ENCODE results near the gene S100A16.
"Not testable (repeated sequence)": the region's sequence is repeated elsewhere in the genome, so short reads cannot be mapped to it uniquely, and the experiment has no call there.

The S100A16 gene

GRCh38 chr1:153615406-153615805, 2.5 kb upstream of the S100A16 start:
- DNase-seq (ENCODE audit: low read depth): no peak

GRCh38 chr1:153614906-153615305, 2.0 kb upstream of the S100A16 start:
- DNase-seq (ENCODE audit: low read depth): no peak

- no peak for DNase-seq (ENCODE audit: low read depth)
Observed at GRCh38 chr1:153614189-153614900, 1.4 kb upstream of the S100A16 start.

GRCh38 chr1:153613406-153613805, 469 bp upstream of the S100A16 start:
- DNase-seq (ENCODE audit: low read depth): no peak

- DNase-seq (ENCODE audit: low read depth): no peak
Observed at GRCh38 chr1:153612111-153612754, 704 bp downstream of the S100A16 start.

- no peak for DNase-seq (ENCODE audit: low read depth)
Observed at GRCh38 chr1:153611356-153611755, 1.6 kb downstream of the S100A16 start.

GRCh38 chr1:153610811-153611301, 2.1 kb downstream of the S100A16 start:
- no peak for DNase-seq (ENCODE audit: low read depth)

GRCh38 chr1:153610334-153610733, 2.6 kb downstream of the S100A16 start:
- DNase-seq (ENCODE audit: low read depth): no peak

GRCh38 chr1:153609585-153609907, 3.4 kb downstream of the S100A16 start:
- no peak for DNase-seq (ENCODE audit: low read depth)

- no peak for DNase-seq (ENCODE audit: low read depth)
Observed at GRCh38 chr1:153608742-153609584, 4.0 kb downstream of the S100A16 start.

GRCh38 chr1:153608089-153608682, 4.8 kb downstream of the S100A16 start:
- no peak for DNase-seq (ENCODE audit: low read depth)

- DNase-seq (ENCODE audit: low read depth): no peak
Observed at GRCh38 chr1:153607381-153607780, 5.6 kb downstream of the S100A16 start.

- no peak for DNase-seq (ENCODE audit: low read depth)
Observed at GRCh38 chr1:153606194-153606593, 6.7 kb downstream of the S100A16 start.

- DNase-seq (ENCODE audit: low read depth): no peak
Observed at GRCh38 chr1:153602749-153603148, 10.2 kb downstream of the S100A16 start.

- no peak for DNase-seq (ENCODE audit: low read depth)
Observed at GRCh38 chr1:153599847-153600246, 13.1 kb downstream of the S100A16 start.

GRCh38 chr1:153598309-153599172, 14.4 kb downstream of the S100A16 start:
- no peak for DNase-seq (ENCODE audit: low read depth)

GRCh38 chr1:153597206-153597605, 15.7 kb downstream of the S100A16 start:
- no peak for DNase-seq (ENCODE audit: low read depth)

GRCh38 chr1:153592748-153593147, 20.2 kb downstream of the S100A16 start:
- DNase-seq (ENCODE audit: low read depth): no peak

GRCh38 chr1:153588482-153588881, 24.5 kb downstream of the S100A16 start:
- no peak for DNase-seq (ENCODE audit: low read depth)

GRCh38 chr1:153588033-153588432, 24.9 kb downstream of the S100A16 start:
- not testable (repeated sequence) for DNase-seq (ENCODE audit: low read depth)

GRCh38 chr1:153587314-153587713, 25.6 kb downstream of the S100A16 start:
- no peak for DNase-seq (ENCODE audit: low read depth)

Data from activated T-cell treated with anti-CD3 and anti-CD28 coated beads for 24 hours (primary cell).